ENCODE data around the gene ADGRG2. TPM values are rescaled to one million over a fixed set of nuclear protein-coding genes. Genes with fewer than 3 reads are reported as not detected.

The ADGRG2 gene
- total and polyA plus RNA-seq, 10 donors: 1.8 to 3.0 (median 1.9) TPM

DNA sequence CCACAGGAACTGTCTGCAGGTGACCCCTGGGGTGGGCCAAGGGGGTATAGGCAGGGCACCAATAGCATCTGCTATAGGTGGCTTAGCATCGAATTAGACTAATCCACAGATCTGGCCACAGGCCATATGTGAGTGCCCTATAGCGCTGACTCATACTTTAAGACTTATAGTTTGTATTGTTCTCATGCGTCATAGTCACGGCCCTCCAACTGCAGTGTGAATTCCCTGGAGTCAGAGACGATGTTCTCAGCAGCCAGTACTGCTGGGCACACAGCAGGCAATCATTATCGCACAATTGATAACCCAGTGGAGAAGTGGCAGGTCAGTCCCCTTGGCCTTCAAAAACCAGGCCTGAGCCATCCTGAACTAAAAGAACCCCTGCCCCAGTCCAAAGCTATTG lies 58.1 kb downstream of the ADGRG2 start:
- H3K4me1 ChIP-seq: no peaks in the 10 kb centered on the region
- H3K27me3 ChIP-seq (replicated peaks in 1 of 7): peaks cover 0 to 3% (median 0%) of the 10 kb centered on the region in 7 donors
- no peaks in the 10 kb centered on the region for H3K36me3 ChIP-seq
- no peak for DNase-seq
- H3K27ac ChIP-seq: no peak overlapping the region
- intact Hi-C loops (cut with DNase I; ENCODE audit: low total_unique reads): no loop called here
- TF ChIP-seq POLR2A (IDR thresholded peaks at IDR 0.05): no peak
- TF ChIP-seq POLR2AphosphoS5 (IDR thresholded peaks at IDR 0.05): no peak
- TF ChIP-seq, protein P1, sequence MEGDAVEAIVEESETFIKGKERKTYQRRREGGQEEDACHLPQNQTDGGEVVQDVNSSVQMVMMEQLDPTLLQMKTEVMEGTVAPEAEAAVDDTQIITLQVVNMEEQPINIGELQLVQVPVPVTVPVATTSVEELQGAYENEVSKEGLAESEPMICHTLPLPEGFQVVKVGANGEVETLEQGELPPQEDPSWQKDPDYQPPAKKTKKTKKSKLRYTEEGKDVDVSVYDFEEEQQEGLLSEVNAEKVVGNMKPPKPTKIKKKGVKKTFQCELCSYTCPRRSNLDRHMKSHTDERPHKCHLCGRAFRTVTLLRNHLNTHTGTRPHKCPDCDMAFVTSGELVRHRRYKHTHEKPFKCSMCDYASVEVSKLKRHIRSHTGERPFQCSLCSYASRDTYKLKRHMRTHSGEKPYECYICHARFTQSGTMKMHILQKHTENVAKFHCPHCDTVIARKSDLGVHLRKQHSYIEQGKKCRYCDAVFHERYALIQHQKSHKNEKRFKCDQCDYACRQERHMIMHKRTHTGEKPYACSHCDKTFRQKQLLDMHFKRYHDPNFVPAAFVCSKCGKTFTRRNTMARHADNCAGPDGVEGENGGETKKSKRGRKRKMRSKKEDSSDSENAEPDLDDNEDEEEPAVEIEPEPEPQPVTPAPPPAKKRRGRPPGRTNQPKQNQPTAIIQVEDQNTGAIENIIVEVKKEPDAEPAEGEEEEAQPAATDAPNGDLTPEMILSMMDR (IDR thresholded peaks at IDR 0.05 in 8 of 11, conservative IDR thresholded peaks at IDR 0.05 in 3 of 11): no peak
- 85 to 97% (median 94%) methylated on average over 4 to 6 of the region's 6 CpGs for WGBS, 5 donors
- no peaks in the 10 kb centered on the region for H3K9me3 ChIP-seq
- H3K4me3 ChIP-seq: no peak overlapping the region

- no peak overlapping the region for H3K27ac ChIP-seq
- WGBS, 5 donors: 78 to 100% (median 87%) methylated on average over 3 to 8 of the region's 8 CpGs
Observed at GRCh38 chrX:19063030-19063429, 59.2 kb downstream of the ADGRG2 start.

DNA sequence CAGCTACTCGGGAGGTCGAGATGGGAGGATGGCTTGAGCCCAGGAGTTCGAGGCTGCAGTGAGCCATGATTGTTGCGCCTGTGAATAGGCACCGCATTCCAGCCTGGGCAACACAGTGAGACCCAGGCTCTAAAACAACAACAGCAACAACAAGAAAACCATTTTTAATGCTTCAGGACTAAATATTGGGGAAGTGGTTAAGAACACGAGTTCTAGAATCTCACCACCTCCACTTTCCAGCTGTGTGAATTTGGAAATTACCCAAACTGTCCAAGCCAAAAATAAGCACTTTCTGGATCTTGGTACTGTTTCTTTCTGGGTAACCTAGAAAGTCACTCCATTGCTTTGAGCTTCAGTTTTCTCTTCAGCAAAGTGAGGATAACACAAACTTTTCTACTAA lies 63.2 kb downstream of the ADGRG2 start:
- no peak overlapping the region for H3K27ac ChIP-seq
- TF ChIP-seq POLR2AphosphoS5 (IDR thresholded peaks at IDR 0.05) (no peak), POLR2A (IDR thresholded peaks at IDR 0.05) (no peak)
- TF ChIP-seq, protein P1 (IDR thresholded peaks at IDR 0.05 in 8 of 11, conservative IDR thresholded peaks at IDR 0.05 in 3 of 11): no peak
- no peaks in the 10 kb centered on the region for H3K4me1 ChIP-seq
- 84 to 97% (median 89%) methylated on average over 6 of the region's 6 CpGs for WGBS, 5 donors
- DNase-seq: no peak
- intact Hi-C loops (cut with DNase I; ENCODE audit: low total_unique reads): no loop called here
- H3K27me3 ChIP-seq (replicated peaks in 1 of 7): peaks cover 0 to 3% (median 0%) of the 10 kb centered on the region in 7 donors
- H3K9me3 ChIP-seq: no peaks in the 10 kb centered on the region
- no peak overlapping the region for H3K4me3 ChIP-seq
- H3K36me3 ChIP-seq: no peaks in the 10 kb centered on the region

More at GRCh38 chrX:19063030-19063429, 59.2 kb downstream of the ADGRG2 start:
- Histone ChIP-seq H3K4me3 (no peak overlapping the region), H3K36me3 (no peaks in the 10 kb centered on the region), H3K9me3 (no peaks in the 10 kb centered on the region), H3K4me1 (no peaks in the 10 kb centered on the region), H3K27me3 (replicated peaks in 1 of 7) (peaks cover 0 to 3% (median 0%) of the 10 kb centered on the region in 7 donors)
- intact Hi-C loops (cut with DNase I; ENCODE audit: low total_unique reads): no loop called here
- DNase-seq: no peak
- TF ChIP-seq POLR2AphosphoS5 (IDR thresholded peaks at IDR 0.05) (no peak), POLR2A (IDR thresholded peaks at IDR 0.05) (no peak)
- TF ChIP-seq, protein P1 (IDR thresholded peaks at IDR 0.05 in 8 of 11, conservative IDR thresholded peaks at IDR 0.05 in 3 of 11): no peak

DNA sequence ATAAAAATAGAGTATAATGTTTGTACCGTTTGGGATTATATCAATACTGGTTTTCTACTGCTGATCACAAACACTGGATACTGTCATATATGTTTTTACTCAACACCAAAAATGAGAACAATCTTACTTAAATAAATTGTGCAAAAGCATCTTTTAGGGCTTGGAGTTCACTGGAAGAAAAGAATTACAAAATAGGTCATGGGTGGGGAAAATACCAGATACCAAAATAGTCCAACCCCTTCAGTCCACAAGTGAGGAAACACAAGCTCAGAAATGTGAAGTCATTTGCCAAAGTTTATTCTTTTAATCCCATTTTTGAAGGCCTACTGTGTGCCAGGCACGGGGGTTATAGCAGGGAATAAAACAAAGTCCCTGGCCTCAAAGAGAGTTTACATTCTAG lies 64.4 kb downstream of the ADGRG2 start:
- Histone ChIP-seq H3K36me3 (no peaks in the 10 kb centered on the region), H3K4me1 (no peaks in the 10 kb centered on the region), H3K4me3 (no peak overlapping the region), H3K27me3 (replicated peaks in 1 of 7) (no peaks in the 10 kb centered on the region), H3K9me3 (no peaks in the 10 kb centered on the region), H3K27ac (no peak overlapping the region)
- DNase-seq: no peak
- WGBS, 5 donors: 51 to 80% (median 77%) methylated on average over 2 of the region's 2 CpGs
- no peak for TF ChIP-seq POLR2A (IDR thresholded peaks at IDR 0.05)
- TF ChIP-seq, protein P1 (IDR thresholded peaks at IDR 0.05 in 8 of 11, conservative IDR thresholded peaks at IDR 0.05 in 3 of 11): no peak
- no peak for TF ChIP-seq POLR2AphosphoS5 (IDR thresholded peaks at IDR 0.05)
- intact Hi-C loops (cut with DNase I; ENCODE audit: low total_unique reads): no loop called here

All from spleen (tissue), 11 donors.